CD4-positive, alpha-beta T cell (primary cell): ENCODE results near the gene YPEL1. TPM values are rescaled to one million over a fixed set of nuclear protein-coding genes. Genes with fewer than 3 reads are reported as not detected.

ENCODE experiments used
- ATAC-seq: fragments of 200-7000 bp; cut with Tn5 transposase; one replicate; pipeline ENCODE4 v1.10.0; 2022; ENCODE audit warnings: mild to moderate bottlenecking; ENCODE audit not compliant: poor library complexity
- CTCF ChIA-PET: fragments of 350-600 bp; sonication (Branson Sonifier 250); formaldehyde crosslinking; loops from one replicate; lab custom pipeline; 2021; ENCODE audit warnings: antibody characterized with exemption, inconsistent platforms; lab: Charles Lee
- POLR2A ChIA-PET: fragments of 350-600 bp; sonication (Branson Sonifier 250); formaldehyde crosslinking; loops from one replicate; lab custom pipeline; 2021; ENCODE audit warnings: antibody characterized with exemption, inconsistent platforms; lab: Charles Lee
- DNase-seq, 14 experiments: peaks; one replicate each; pipeline ENCODE4 v3.0.0-alpha.2; 2013 to 2020; ENCODE audit warnings: mixed read lengths in 2 of 14
- H3K27ac ChIP-seq, 2 donors: one replicate each; pipeline versions ENCODE4 v1.5.1 to v1.7.0; 2013; ENCODE audit warnings: low read length in 2 of 2, low read depth in 1 of 2, mild to moderate bottlenecking in 1 of 2
- H3K27me3 ChIP-seq, 2 experiments: 1 replicate in 1 of 2; 2 replicates in 1 of 2; pipeline versions ENCODE4 v1.6.1 to v1.7.0; 2013; ENCODE audit warnings: low read length in 2 of 2, control low read depth in 1 of 2, mild to moderate bottlenecking in 1 of 2, moderate library complexity in 1 of 2; ENCODE audit not compliant: insufficient read depth in 2 of 2, control insufficient read depth in 1 of 2
- H3K36me3 ChIP-seq: one replicate; pipeline ENCODE4 v1.6.1; 2013; ENCODE audit warnings: low read length, control low read depth; ENCODE audit not compliant: insufficient read depth
- H3K4me1 ChIP-seq: one replicate; pipeline ENCODE4 v1.6.1; 2013; ENCODE audit warnings: low read length, control low read depth; ENCODE audit not compliant: insufficient read depth
- H3K4me3 ChIP-seq: one replicate; pipeline ENCODE4 v1.5.1; 2013; ENCODE audit warnings: mild to moderate bottlenecking, low read length, moderate library complexity
- H3K9me3 ChIP-seq, 2 experiments: 1 replicate in 1 of 2; 2 replicates in 1 of 2; pipeline versions ENCODE4 v1.6.1 to v1.7.0; 2013; ENCODE audit warnings: low read length in 2 of 2, mild to moderate bottlenecking in 2 of 2, control low read depth in 1 of 2, moderate library complexity in 1 of 2; ENCODE audit not compliant: control insufficient read depth in 1 of 2, insufficient read depth in 1 of 2
- H3K27ac Mint-ChIP-seq: one replicate; pipeline ENCODE4 v1.8.0; 2020; ENCODE audit warnings: mixed read lengths
- H3K27me3 Mint-ChIP-seq: one replicate; pipeline ENCODE4 v1.8.0; 2021; ENCODE audit warnings: mixed read lengths
- H3K36me3 Mint-ChIP-seq: one replicate; pipeline ENCODE4 v1.8.0; 2021; ENCODE audit warnings: low read depth, mixed read lengths
- H3K4me1 Mint-ChIP-seq: one replicate; pipeline ENCODE4 v1.8.0; 2021; ENCODE audit warnings: low read depth, mixed read lengths
- H3K4me3 Mint-ChIP-seq: one replicate; pipeline ENCODE4 v1.8.0; 2020; ENCODE audit warnings: mild to moderate bottlenecking, mixed read lengths
- H3K9me3 Mint-ChIP-seq: one replicate; pipeline ENCODE4 v1.8.0; 2020; ENCODE audit warnings: mixed read lengths
- CTCF ChIP-seq: fragments of 200-600 bp; IDR thresholded peaks from one replicate; pipeline ENCODE4 v1.8.0; 2022; ENCODE audit warnings: antibody characterized with exemption, mild to moderate bottlenecking
- intact Hi-C, 2 experiments: fragments of 100-400 bp; cut with DNase I in 1 of 2; cut with micrococcal nuclease in 1 of 2; formaldehyde crosslinking; loops; one replicate each; pipeline versions ENCODE4 v1.15.1 to v1.9.0; 2023 to 2025; cut with DNase I, micrococcal nuclease
- total RNA-seq, 174 experiments: library from RNA in 2 of 174; stranded (reverse) in 2 of 174; gene quantifications; one replicate each; pipeline ENCODE4 v1.2.3 and lab custom pipeline; 2021 to 2026

Gene YPEL1
- total RNA-seq, 2 experiments from 2014 or later, result 2.3 to 2.6 TPM

GRCh38 chr22:21709688-21710087 is 25.9 kb downstream of the YPEL1 start:
- Histone ChIP-seq H3K27me3 (no peaks in the 10 kb centered on the region), H3K4me3 (no peak overlapping the region), H3K27ac (no peak overlapping the region), H3K36me3 (peaks cover 2% of the 10 kb centered on the region), H3K4me1 (peaks cover 6% of the 10 kb centered on the region), H3K9me3 (no peaks in the 10 kb centered on the region)
- Mint-ChIP-seq H3K27ac (no peak overlapping the region), H3K4me3 (no peak overlapping the region), H3K9me3 (no peaks in the 10 kb centered on the region), H3K36me3 (no peaks in the 10 kb centered on the region), H3K4me1 (peaks cover 7% of the 10 kb centered on the region), H3K27me3 (no peaks in the 10 kb centered on the region)
- POLR2A ChIA-PET, result no interaction called here
- DNase-seq (no peak), ATAC-seq (no peak)
- CTCF ChIA-PET, result no interaction called here
- intact Hi-C loops, result no loop called here
- TF ChIP-seq CTCF, result no peak

- Histone ChIP-seq H3K27me3 (no peaks in the 10 kb centered on the region), H3K36me3 (peaks cover 2% of the 10 kb centered on the region), H3K27ac (no peak overlapping the region), H3K4me1 (peaks cover 6% of the 10 kb centered on the region), H3K9me3 (no peaks in the 10 kb centered on the region), H3K4me3 (no peak overlapping the region)
- Mint-ChIP-seq H3K9me3 (no peaks in the 10 kb centered on the region), H3K36me3 (no peaks in the 10 kb centered on the region), H3K27me3 (no peaks in the 10 kb centered on the region), H3K4me3 (no peak overlapping the region), H3K27ac (no peak overlapping the region), H3K4me1 (peaks cover 7% of the 10 kb centered on the region)
- intact Hi-C loops, result no loop called here
- no peak for ATAC-seq
- ChIA-PET CTCF (interaction anchor here (0.7 kb wide), 1 partner anchor 77 kb away, joined by 3 read pairs; no protein-coding TSS in a partner anchor), POLR2A (no interaction called here)
- TF ChIP-seq CTCF, result no peak
- no peak for DNase-seq
Measured at GRCh38 chr22:21708960-21709359, 26.6 kb downstream of the YPEL1 start.

DNA sequence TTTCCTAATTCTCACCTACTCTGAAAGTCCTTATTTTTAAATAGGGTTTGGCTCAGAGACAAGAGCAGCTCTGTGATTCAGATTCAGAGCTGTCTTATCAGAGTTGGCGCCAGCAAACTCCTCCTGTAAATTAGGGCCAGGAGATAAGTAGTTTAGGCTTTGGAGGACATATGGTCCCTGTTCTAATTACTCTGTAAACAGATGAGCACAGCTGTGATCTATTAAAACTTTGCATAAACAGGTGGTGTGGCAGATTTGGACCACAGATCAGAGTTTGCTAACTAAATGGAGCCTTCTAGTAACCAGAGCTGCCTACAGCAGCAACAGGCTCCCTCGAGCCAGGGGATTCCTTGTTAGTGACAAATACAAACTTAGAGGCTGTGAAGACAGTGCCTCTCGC is 27.9 kb downstream of the YPEL1 start:
- H3K27ac ChIP-seq, result no peak overlapping the region
- intact Hi-C loops, result no loop called here
- H3K36me3 ChIP-seq, result peaks cover 2% of the 10 kb centered on the region
- Mint-ChIP-seq H3K36me3 (no peaks in the 10 kb centered on the region), H3K27ac (no peak overlapping the region), H3K4me3 (no peak overlapping the region), H3K9me3 (no peaks in the 10 kb centered on the region), H3K27me3 (no peaks in the 10 kb centered on the region), H3K4me1 (no peaks in the 10 kb centered on the region)
- H3K4me3 ChIP-seq, result no peak overlapping the region
- no peak for TF ChIP-seq CTCF
- H3K4me1 ChIP-seq, result no peaks in the 10 kb centered on the region
- ChIA-PET POLR2A (no interaction called here), CTCF (interaction anchor here (2.1 kb wide), 1 partner anchor 245 kb away, joined by 5 read pairs; the partner anchor contains the start of gene PPM1F)
- DNase-seq, result no peak
- no peak for ATAC-seq
- H3K27me3 ChIP-seq, result no peaks in the 10 kb centered on the region
- H3K9me3 ChIP-seq, result no peaks in the 10 kb centered on the region
